ELR (cell line): Measurements from ENCODE around the gene REP15.
A peak's percentile ranks its signal among the peaks of the same experiment; 100 is the strongest.
"Not testable (repeated sequence)": the region's sequence is repeated elsewhere in the genome, so short reads cannot be mapped to it uniquely, and the experiment has no call there.

ENCODE experiments used
- DNase-seq: peaks from one replicate; pipeline ENCODE4 v3.0.0-alpha.2; 2015; ENCODE audit warnings: low read depth

The REP15 gene

GRCh38 chr12:27696293-27696652 is at the start of gene REP15:
Gene REP15 (plus strand): TSS chr12:27696447. CDS start chr12:27696563, 116 bp downstream.
- no peak for DNase-seq

- DNase-seq, result no peak
Observed at GRCh38 chr12:27650011-27650410, 46.2 kb upstream of the REP15 start.

- DNase-seq, result peak; percentile 31
Observed at GRCh38 chr12:27651201-27651600, 45.0 kb upstream of the REP15 start.

GRCh38 chr12:27652174-27652763 is 44.0 kb upstream of the REP15 start:
- peak; percentile 89 for DNase-seq

GRCh38 chr12:27653661-27654060 is 42.6 kb upstream of the REP15 start:
- DNase-seq, result no peak

- DNase-seq, result not testable (repeated sequence)
Observed at GRCh38 chr12:27655476-27655875, 40.8 kb upstream of the REP15 start.

GRCh38 chr12:27657296-27657695 is 39.0 kb upstream of the REP15 start:
- DNase-seq, result no peak

GRCh38 chr12:27665704-27666103 is 30.5 kb upstream of the REP15 start:
- no peak for DNase-seq

- no peak for DNase-seq
Observed at GRCh38 chr12:27666510-27666909, 29.7 kb upstream of the REP15 start.

GRCh38 chr12:27667540-27667939 is 28.7 kb upstream of the REP15 start:
- peak; percentile 30 for DNase-seq

- no peak for DNase-seq
Observed at GRCh38 chr12:27672051-27672450, 24.2 kb upstream of the REP15 start.

GRCh38 chr12:27672643-27673042 is 23.6 kb upstream of the REP15 start:
- DNase-seq, result no peak

- DNase-seq, result no peak
Observed at GRCh38 chr12:27673101-27673718, 23.0 kb upstream of the REP15 start.

GRCh38 chr12:27674989-27675388 is 21.3 kb upstream of the REP15 start:
- no peak for DNase-seq

GRCh38 chr12:27680619-27681018 is 15.6 kb upstream of the REP15 start:
- no peak for DNase-seq

- DNase-seq, result peak; percentile 50
Observed at GRCh38 chr12:27682534-27682933, 13.7 kb upstream of the REP15 start.

GRCh38 chr12:27685274-27685673 is 11.0 kb upstream of the REP15 start:
- DNase-seq, result no peak

- DNase-seq, result no peak
Observed at GRCh38 chr12:27686147-27686546, 10.1 kb upstream of the REP15 start.

- no peak for DNase-seq
Observed at GRCh38 chr12:27688671-27689070, 7.6 kb upstream of the REP15 start.

- DNase-seq, result no peak
Observed at GRCh38 chr12:27689558-27690180, 6.6 kb upstream of the REP15 start.

GRCh38 chr12:27693403-27693802 is 2.8 kb upstream of the REP15 start:
- DNase-seq, result no peak

- DNase-seq, result no peak
Observed at GRCh38 chr12:27695556-27696292, 523 bp upstream of the REP15 start.
